ENCODE data around the gene FAM117B.

- TF ChIP-seq POLR2A (IDR thresholded peaks at IDR 0.05) (no peak), CTCF (IDR thresholded peaks at IDR 0.05) (no peak), EP300 (IDR thresholded peaks at IDR 0.05) (no peak)
Observed at GRCh38 chr2:202768273-202768672, 133.5 kb downstream of the FAM117B start.

Data from sigmoid colon (tissue), 4 donors.